Measurements from ENCODE around the gene SNTG2.

SNTG2 gene

GRCh38 chr2:1049691-1050090, 99.0 kb downstream of the SNTG2 start:
- no peak for DNase-seq
- TF ChIP-seq POLR2A (IDR thresholded peaks at IDR 0.05; ENCODE audit: low read length): no peak
- TF ChIP-seq GATA1 (IDR thresholded peaks at IDR 0.05; ENCODE audit: low read depth, low read length): no peak

DNA sequence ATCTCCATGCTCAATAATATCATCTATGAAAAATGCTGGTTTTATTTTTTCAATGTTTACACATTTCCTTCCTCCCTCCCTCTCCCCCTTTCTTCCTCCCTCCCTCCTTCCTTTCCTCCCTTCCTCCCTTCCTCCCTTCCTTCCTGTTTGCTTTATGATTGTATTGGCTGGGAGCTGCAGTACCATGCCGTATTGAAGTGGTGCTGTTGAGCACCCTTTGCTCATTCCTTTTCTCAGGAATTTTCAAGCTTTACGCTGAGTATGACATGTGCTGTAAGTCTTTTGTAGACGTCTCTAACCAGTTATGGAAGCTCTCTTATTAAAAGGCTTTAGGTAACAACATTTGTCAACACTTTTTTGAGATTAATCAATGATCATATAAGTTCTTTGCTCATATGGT, 100.4 kb downstream of the SNTG2 start:
- DNase-seq: no peak

DNA sequence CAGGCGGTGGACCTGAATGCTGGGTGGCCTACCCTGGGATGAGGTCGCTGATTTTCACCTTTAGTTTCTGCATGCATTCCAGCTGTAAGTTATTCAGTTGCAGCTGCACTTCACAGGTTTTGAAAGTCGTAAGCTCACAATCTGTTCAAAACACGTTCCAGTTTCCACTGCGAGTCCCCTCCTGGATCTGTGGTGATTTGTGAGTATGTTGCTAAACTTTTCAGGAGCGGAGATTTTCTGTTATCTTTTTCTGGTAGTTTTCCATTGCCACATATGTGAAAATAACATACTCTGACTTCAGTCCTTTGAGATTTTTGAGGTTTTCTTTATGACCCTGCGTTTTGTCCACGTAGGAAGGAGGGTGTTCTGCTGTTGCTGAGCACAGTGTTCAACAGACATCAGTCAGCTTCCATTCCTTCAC, 102.1 kb downstream of the SNTG2 start:
- no peak for TF ChIP-seq GATA1 (IDR thresholded peaks at IDR 0.05; ENCODE audit: low read depth, low read length)
- no peak for TF ChIP-seq POLR2A (IDR thresholded peaks at IDR 0.05; ENCODE audit: low read length)
- DNase-seq: no peak

More for the DNA sequence above, 100.4 kb downstream of the SNTG2 start:
- TF ChIP-seq POLR2A (IDR thresholded peaks at IDR 0.05; ENCODE audit: low read length): no peak
- no peak for TF ChIP-seq GATA1 (IDR thresholded peaks at IDR 0.05; ENCODE audit: low read depth, low read length)

- TF ChIP-seq POLR2A (IDR thresholded peaks at IDR 0.05; ENCODE audit: low read length) (no peak), GATA1 (IDR thresholded peaks at IDR 0.05; ENCODE audit: low read depth, low read length) (no peak)
- DNase-seq: no peak
Observed at GRCh38 chr2:1053786-1054185, 103.1 kb downstream of the SNTG2 start.

- TF ChIP-seq POLR2A (IDR thresholded peaks at IDR 0.05; ENCODE audit: low read length): no peak
- TF ChIP-seq GATA1 (IDR thresholded peaks at IDR 0.05; ENCODE audit: low read depth, low read length): no peak
- DNase-seq: no peak
Observed at GRCh38 chr2:1054399-1054798, 103.8 kb downstream of the SNTG2 start.

- DNase-seq: no peak
- TF ChIP-seq GATA1 (IDR thresholded peaks at IDR 0.05; ENCODE audit: low read depth, low read length): no peak
- TF ChIP-seq POLR2A (IDR thresholded peaks at IDR 0.05; ENCODE audit: low read length): no peak
Observed at GRCh38 chr2:1055014-1055595, 104.5 kb downstream of the SNTG2 start.

- TF ChIP-seq GATA1 (IDR thresholded peaks at IDR 0.05; ENCODE audit: low read depth, low read length) (no peak), POLR2A (IDR thresholded peaks at IDR 0.05; ENCODE audit: low read length) (no peak)
- no peak for DNase-seq
Observed at GRCh38 chr2:1060372-1060771, 109.7 kb downstream of the SNTG2 start.

GRCh38 chr2:1060987-1061386, 110.3 kb downstream of the SNTG2 start:
- DNase-seq: no peak
- TF ChIP-seq POLR2A (IDR thresholded peaks at IDR 0.05; ENCODE audit: low read length): no peak
- TF ChIP-seq GATA1 (IDR thresholded peaks at IDR 0.05; ENCODE audit: low read depth, low read length): no peak

DNA sequence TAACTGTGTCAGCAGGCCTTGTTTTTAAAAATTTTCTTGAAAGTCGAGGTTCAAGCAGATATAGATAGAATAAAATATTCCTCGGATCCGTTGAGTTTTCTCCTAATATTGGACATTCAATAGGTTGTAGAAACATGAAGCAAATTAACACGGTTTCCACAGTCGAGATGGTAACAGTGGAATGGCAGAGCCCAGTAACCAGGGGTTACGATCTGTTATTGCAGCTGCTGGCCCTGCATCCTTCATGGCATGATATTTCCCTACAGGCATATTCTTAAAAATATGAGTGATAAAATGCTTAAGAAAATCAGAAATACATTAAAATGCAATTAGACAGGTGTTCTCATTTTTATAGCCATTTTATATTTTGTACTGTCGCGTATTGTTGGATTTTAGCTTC, 117.6 kb downstream of the SNTG2 start:
- DNase-seq: no peak
- TF ChIP-seq POLR2A (IDR thresholded peaks at IDR 0.05; ENCODE audit: low read length) (no peak), GATA1 (IDR thresholded peaks at IDR 0.05; ENCODE audit: low read depth, low read length) (no peak)

DNA sequence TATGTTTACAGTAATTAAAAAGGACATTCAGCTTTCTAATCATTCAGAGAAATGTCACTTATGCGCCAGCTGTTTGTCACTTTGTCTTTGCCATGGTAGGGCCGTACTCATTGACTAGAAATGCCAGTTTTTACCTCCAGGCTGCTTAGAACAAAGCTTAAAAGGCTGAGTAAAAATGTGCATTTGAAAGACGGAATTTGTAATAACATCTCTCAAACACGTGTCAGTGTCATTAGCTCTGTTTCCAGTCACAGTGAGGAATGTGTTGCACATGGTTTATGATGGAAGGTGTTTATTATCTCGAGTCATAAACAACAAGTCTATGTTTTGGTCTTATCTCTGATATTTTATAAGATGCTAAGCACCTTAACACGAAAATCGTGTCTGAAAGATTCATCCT, 118.2 kb downstream of the SNTG2 start:
- DNase-seq: no peak
- TF ChIP-seq POLR2A (IDR thresholded peaks at IDR 0.05; ENCODE audit: low read length): no peak
- no peak for TF ChIP-seq GATA1 (IDR thresholded peaks at IDR 0.05; ENCODE audit: low read depth, low read length)

DNA sequence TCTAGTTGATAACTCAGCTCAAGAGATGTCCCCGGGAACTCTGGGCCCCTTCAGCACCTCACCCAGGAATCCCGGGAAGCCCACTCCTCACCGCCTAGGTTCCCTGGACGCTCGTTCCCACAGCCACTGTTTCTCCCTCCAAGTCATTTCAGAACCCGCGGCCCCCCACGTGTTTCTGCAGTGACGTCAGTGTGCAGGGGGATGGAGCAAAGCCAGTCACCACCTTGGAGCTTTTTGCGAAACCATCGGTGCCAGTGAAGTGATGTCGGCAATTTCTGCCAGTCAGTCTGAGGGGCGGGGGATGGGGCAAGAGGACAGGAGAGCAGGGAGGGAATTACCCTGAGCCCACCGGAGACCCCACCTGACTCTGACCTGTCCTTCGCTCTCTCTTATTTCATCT, 119.2 kb downstream of the SNTG2 start:
- no peak for DNase-seq

GRCh38 chr2:1070601-1071000, 120.0 kb downstream of the SNTG2 start:
- TF ChIP-seq POLR2A (IDR thresholded peaks at IDR 0.05; ENCODE audit: low read length) (no peak), GATA1 (IDR thresholded peaks at IDR 0.05; ENCODE audit: low read depth, low read length) (no peak)
- no peak for DNase-seq

More for the DNA sequence above, 119.2 kb downstream of the SNTG2 start:
- TF ChIP-seq POLR2A (IDR thresholded peaks at IDR 0.05; ENCODE audit: low read length) (no peak), GATA1 (IDR thresholded peaks at IDR 0.05; ENCODE audit: low read depth, low read length) (no peak)

- no peak for DNase-seq
- TF ChIP-seq POLR2A (IDR thresholded peaks at IDR 0.05; ENCODE audit: low read length) (no peak), GATA1 (IDR thresholded peaks at IDR 0.05; ENCODE audit: low read depth, low read length) (no peak)
Observed at GRCh38 chr2:1071650-1072049, 121.0 kb downstream of the SNTG2 start.

DNA sequence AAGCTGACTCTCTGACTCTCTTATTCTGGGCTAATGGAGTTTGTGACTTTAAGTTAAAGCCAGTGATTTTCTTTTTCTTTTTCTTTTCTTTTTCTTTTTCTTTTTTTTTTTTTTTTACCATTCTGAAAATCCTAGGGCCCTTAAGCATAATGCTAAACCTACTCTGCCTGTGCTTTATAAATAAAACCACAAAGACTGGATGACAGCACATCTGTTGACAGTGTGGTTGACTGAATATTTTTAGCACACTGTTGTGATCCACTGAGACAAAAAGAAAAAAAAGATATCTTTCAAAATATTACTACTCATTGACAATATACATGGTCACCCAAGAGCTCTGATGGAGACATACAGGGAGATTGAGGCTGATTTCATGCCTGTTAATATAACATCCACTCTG, 121.6 kb downstream of the SNTG2 start:
- DNase-seq: no peak
- TF ChIP-seq POLR2A (IDR thresholded peaks at IDR 0.05; ENCODE audit: low read length): no peak
- TF ChIP-seq GATA1 (IDR thresholded peaks at IDR 0.05; ENCODE audit: low read depth, low read length): no peak

GRCh38 chr2:1077911-1078310, 127.3 kb downstream of the SNTG2 start:
- DNase-seq: no peak
- no peak for TF ChIP-seq POLR2A (IDR thresholded peaks at IDR 0.05; ENCODE audit: low read length)
- no peak for TF ChIP-seq GATA1 (IDR thresholded peaks at IDR 0.05; ENCODE audit: low read depth, low read length)

DNA sequence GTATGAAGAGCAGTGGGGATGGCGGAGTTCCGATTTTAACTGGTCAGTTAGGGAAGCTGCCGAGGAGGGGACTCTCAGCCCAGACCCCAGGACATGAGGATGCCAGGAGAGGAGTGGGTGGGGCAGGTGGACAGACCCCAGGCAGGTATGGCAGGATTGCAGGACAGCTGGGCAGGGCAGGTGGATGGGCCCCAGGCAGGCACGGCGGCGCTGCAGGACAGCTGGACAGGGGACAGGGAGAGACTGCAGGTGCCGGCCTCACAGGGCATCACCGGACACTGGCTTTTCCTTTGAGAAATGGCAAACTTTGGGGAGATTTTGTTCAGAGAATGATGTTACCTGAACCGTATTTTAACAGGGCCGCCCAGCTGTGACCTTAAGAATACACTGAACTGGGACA, 127.7 kb downstream of the SNTG2 start:
- DNase-seq: no peak
- TF ChIP-seq GATA1 (IDR thresholded peaks at IDR 0.05; ENCODE audit: low read depth, low read length): no peak
- no peak for TF ChIP-seq POLR2A (IDR thresholded peaks at IDR 0.05; ENCODE audit: low read length)

All from erythroblast (primary cell).